Effector CD8-positive, alpha-beta T cell (primary cell): ENCODE measurements around the gene RCAN1.

Experiments used
- DNase-seq: peaks from one replicate; lab custom pipeline; 2025; lab: John Stamatoyannopoulos, UW
- total RNA-seq, 4 experiments: gene quantifications; one replicate each; lab custom pipeline; 2026; lab: John Stamatoyannopoulos, UW

The RCAN1 gene
- total RNA-seq = 10.7 to 15.9 (median 11.1) reads per million in 4 experiments

DNA sequence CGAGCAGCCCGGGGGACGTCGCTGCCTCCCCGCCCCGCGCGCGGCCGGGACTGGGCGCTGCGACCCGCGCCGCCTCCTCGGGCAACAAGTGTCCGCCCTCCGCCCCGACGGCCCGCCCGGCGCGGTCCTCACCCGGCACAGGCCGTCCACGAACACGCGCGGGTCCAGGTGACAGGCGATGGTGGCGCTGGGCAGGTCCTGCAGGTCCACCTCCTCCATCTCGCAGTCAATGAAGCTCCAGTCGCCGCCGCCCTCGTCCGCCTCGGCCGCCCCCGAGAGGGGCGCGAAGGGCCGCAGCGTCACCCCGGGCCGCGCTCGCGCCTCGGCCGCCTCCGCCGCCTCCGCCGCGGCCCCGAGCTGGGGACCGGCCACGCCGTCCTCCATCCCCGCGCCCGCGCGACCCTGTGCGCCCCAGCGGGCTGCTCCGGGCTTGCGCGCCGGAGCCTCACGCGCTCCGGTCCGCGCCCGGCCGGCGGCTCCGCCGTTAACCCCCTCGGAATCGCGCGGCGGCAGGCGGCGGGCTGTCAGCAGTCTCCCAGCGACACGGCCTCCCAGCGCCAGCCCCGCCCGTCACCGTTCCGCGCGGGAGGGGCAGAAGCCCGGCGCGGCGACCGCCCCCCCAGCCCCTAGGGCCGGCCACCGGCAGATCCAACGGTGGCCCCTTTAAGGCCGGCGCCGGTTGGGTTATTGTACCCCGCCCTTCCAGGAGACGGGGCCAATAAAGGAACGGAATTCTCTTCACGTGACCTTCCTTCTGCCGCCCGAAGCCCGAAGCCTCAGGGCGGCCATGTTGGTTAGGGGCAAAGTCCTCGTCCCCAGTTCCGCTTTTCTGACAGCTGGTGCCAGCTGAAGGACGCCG is at the start of gene RCAN1:
Gene RCAN1 (minus strand): TSS at position 486 of the 859 bp plus-strand sequence. CDS start 102 bp downstream, at position 384.
- DNase-seq = peak; percentile 79

- DNase-seq = no peak
These were observed 46.9 kb upstream of the RCAN1 start for GRCh38 chr21:34661848-34662247.

DNA sequence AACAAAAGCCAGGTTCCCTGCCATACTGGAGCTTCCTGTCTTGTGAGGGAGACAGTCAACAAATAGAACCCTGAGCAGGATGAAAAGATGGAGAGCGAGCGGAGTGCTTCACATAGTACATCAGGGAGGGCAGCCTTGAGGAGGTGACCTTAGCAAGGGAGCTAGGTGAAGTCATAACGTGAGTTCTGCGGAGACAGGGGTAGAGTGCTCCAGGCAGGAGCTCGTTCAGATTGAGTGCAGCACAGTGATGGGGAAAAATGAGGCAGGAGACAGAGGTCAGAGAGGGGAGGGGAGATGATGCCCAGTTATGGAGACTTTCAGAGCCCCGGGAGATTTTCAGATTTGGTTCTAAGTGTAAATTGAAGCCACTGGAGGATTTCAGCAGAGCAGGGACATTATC is 38.6 kb upstream of the RCAN1 start:
- no peak for DNase-seq

GRCh38 chr21:34651642-34652041 is 36.7 kb upstream of the RCAN1 start:
- DNase-seq = no peak

DNA sequence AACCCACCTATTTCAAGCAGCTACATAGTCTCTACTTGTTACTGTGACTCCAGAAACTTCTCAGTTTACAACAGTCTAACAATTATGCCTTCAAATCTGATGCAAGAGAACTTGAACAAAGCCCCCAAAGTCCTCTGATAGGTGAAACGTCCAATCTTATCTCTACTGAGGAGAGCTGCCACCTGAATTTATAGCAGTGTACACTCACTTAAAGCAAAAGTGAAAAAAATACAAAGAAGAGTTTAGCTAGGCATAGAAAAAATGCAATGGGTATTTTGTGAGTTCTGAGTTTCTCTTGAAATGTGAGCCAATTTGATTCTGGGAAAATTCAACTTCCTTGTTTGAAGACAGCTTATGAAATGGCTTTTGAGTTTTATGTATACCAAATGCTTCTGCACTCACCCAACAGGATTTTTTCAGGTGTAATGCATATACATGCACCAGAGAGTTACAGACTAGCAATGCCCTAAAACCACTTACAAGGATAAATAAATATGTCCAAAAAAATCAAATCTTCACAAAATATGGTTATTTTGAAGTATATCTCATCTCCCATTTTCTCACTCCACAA is 36.0 kb upstream of the RCAN1 start:
- no peak for DNase-seq

GRCh38 chr21:34649400-34649799 is 34.5 kb upstream of the RCAN1 start:
- DNase-seq = no peak

DNA sequence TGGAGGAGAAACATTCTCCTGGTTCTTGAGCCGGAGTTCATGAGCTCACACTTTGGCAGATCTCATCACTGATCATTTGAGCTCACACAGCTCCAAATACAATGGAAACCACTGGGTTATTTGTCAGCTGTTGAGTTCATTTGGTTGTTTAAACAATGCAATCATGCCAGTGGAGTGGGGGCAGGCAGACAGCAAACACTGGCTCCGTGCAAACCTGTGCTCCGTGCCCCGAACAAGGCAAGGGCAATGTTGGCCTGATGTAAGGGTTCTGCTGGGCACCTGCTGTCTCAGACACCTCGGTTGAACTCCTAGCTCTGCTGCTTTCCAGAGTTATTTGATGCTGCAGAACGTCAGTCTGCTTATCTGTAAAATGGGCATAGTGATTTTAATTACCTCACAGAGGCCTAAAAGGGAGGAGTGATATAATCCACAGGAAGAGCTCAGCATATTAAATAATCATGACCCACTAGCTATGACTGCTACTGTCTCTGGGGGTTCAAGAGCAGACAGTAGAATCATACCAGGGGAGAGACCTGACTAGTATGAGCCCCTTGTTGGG is 33.9 kb upstream of the RCAN1 start:
- no peak for DNase-seq

GRCh38 chr21:34647555-34647954 is 32.6 kb upstream of the RCAN1 start:
- DNase-seq = no peak

DNA sequence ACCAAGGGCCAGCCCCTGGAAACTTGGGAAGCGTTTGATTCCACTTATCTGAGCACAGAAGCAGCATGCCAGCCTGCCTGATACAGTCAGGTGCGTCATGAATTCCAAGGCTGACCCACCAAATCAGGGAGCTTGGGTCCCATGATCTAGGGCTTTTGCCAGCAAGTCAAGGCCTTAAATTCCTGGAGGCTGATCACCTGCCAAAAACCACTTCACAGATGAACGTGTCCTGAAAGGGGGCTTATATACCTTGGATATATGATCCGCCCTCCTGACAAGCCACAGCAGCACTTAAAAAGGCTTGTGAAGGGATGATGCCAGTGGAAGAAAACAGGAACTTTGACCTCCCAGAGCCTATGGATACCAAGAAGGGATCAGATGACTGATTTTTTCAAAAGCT is 29.9 kb upstream of the RCAN1 start:
- DNase-seq = no peak

- DNase-seq = no peak
These were observed 27.5 kb upstream of the RCAN1 start for GRCh38 chr21:34642211-34643075.

GRCh38 chr21:34640858-34641257 is 25.9 kb upstream of the RCAN1 start:
- DNase-seq = no peak

- no peak for DNase-seq
These were observed 25.2 kb upstream of the RCAN1 start for GRCh38 chr21:34639882-34640788.

- DNase-seq = no peak
These were observed 24.3 kb upstream of the RCAN1 start for GRCh38 chr21:34639250-34639649.

- DNase-seq = no peak
These were observed 22.0 kb upstream of the RCAN1 start for GRCh38 chr21:34636961-34637360.

DNA sequence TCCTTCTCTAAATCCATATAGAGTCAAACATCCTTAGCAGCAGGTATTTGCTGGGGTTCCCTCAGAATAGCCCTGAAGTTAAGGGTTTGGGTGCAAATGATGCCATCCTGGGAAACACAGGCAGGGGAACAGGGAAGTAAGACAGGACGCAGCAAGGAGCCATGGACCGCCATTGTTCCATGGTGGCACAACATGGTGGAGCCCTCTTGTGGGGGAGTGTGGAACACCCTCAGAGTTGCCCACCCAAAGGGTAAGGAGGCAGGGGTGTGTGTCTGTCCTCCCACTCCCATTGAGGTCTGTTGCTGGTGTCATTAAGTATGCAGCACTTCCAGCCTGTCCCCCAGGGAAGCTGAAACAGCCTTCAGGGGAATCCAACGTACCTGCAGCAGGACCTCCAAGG is 20.4 kb upstream of the RCAN1 start:
- no peak for DNase-seq

DNA sequence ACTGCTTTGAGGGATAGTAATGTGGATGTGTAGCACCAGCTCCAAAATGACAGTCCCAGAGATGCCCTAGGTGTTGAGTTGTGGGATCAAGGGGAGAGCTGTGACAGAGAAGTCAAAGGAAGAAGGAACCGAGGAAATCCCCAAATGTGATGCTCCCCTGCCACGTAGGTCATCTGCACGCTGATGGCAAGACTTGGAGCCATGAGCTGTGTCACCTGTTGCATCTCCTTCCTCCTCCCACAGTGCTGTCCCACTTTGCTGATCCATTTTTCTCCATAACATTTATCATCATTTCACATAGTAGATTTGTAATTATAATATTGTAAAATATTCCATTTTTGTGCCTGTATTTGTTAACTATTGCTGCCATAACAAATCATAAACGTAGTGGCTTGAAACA is 17.6 kb upstream of the RCAN1 start:
- DNase-seq = no peak

DNA sequence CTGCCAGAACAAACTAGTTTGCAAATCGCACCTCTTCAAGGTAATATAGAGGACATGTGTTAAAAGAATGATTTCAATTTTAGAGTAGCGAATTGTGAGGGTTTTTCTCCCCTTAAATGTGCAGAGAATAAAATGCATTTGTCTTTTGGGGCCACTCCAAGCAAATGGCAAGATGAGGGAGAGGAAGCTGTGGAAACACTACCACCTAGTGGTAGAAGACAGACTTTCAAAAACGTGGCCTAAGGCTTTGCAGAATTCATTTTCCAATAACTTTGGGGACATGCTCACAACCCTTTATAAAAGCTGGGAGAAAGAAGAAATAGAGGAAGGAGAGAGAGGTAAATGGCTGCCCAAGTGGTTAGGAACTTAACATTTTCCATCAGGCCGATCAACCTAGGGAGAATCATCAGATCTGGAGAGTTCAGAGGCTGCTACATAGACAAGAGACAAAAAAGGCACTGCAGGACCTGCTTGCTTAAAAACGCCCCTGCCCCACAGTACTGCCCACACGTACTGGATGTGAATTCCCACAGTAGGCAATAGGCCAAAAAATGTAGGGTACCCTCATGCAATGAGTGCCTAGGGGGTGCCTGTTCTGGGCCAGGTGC is 15.7 kb upstream of the RCAN1 start:
- DNase-seq = no peak

DNA sequence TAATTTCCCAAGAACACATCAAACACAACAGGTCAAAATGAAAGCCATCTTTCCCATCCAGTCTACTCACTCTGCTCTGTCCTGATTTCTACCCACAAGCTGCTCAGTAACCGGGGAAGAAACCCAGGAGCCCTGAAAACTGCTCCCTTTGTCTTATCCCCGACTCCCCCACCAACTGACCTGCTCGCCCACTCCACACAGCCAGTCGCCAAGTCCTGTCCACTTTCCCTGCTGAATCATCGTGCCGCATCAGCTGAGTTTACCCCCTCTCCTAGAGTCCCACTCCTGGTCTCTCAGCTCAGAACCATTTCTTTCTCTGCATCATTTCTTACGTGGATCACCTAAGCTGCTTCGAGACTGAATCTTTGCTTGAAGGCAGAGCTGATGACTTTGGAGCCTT is 11.2 kb upstream of the RCAN1 start:
- no peak for DNase-seq

DNA sequence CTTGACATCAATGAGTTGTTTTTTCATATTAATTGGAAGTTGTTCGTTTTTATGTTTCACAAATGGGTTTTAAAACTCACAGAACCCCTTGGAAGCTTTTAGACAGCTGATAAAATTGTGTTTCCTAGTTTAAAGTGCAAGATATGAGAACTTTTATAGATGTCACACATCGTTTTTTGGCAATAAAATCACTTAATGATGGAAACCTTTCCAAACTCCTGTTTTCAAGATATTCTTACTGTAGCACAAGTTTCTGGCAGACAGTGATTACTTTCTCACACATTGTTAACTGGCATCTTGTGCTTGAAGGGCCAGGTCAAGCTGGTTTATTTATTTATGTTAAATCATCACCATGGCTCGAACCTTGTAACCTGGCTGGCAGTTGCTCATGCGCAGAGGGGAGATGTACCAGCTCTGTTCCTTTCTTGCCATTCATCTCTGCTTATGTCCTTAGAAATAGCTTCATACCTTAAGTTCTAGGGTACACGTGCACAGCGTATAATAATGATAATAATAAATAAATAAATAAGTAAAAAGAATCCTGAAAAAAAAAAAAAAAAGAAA is 10.2 kb upstream of the RCAN1 start:
- no peak for DNase-seq

- DNase-seq = no peak
These were observed 8.6 kb upstream of the RCAN1 start for GRCh38 chr21:34623516-34623915.
